Stimulated activated CD4-positive, alpha-beta T cell treated with anti-CD3 and anti-CD28 coated beads, TNF-alpha, amount 100 ng/mL, for 4 hours (primary cell): ENCODE data around the gene TMEM132D.

Source experiments
- DNase-seq, 3 experiments: peaks; one replicate each; pipeline ENCODE4 v3.0.0-alpha.2; 2020; ENCODE audit warnings: low read depth in 3 of 3

TMEM132D gene

GRCh38 chr12:129727100-129727499 is 176.7 kb downstream of the TMEM132D start:
- no peak for DNase-seq

DNA sequence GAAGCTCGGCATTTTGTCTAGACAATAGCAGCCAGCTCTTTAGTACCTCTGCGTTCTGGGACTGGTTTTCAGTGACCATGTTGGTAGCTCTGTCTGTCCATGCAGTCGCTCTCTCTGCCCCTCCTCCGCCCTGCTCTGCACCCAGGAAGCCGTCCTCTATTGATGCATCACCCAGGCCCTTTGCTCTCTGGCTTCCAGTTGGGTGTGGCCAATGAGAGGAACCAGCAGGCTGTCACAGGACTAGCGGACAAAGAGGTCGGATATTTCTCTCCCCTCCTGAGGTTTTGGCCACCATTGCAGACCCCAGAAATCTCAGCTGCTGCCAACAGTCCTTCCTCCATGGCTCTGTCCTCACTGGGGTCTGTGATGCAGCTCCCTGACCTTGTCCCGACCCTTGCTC is 180.6 kb downstream of the TMEM132D start:
- no peak for DNase-seq

GRCh38 chr12:129720618-129721017 is 183.2 kb downstream of the TMEM132D start:
- no peak for DNase-seq

- no peak for DNase-seq
These were observed 184.4 kb downstream of the TMEM132D start for GRCh38 chr12:129719416-129719815.

DNA sequence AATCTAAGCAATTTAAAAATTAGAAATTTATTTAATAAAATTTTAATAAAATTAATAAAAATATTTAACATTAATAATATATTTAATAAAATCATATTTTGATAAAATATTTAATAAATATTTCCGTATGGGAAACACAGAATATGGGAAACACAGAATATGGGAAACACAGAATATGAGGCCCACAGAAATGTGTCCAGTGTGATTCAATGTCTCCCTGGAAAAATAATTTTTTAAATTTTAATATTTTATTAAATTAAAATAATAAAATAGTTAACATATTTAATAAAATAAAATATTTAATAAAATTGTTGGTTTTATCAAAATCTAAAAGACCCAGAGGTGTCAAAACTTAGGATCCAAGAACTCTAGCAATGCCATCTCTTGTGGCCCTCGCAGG is 186.4 kb downstream of the TMEM132D start:
- no peak for DNase-seq

DNA sequence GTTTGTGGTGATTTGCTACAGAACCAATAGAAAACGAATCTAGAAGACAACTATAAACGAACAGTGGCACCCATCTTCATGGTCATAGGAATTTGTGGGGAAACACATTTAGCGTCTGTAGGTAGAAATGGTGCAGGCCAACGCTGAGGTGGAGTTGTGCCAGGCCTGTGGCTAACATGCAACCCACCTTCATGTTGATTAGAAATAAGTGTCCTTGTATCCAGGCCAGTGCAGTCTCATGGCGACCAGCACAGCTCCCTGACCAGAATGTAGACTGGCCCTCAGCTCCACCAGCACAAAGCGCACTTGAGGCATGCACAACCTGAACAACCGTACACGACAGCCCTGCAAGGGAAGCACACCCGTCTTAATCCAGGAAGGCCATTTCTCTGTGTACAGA is 187.0 kb downstream of the TMEM132D start:
- no peak for DNase-seq

- DNase-seq, result no peak
These were observed 197.1 kb downstream of the TMEM132D start for GRCh38 chr12:129706716-129707115.

GRCh38 chr12:129704232-129704830 is 199.5 kb downstream of the TMEM132D start:
- DNase-seq, result no peak

- DNase-seq, result no peak
These were observed 202.2 kb downstream of the TMEM132D start for GRCh38 chr12:129701631-129702101.

DNA sequence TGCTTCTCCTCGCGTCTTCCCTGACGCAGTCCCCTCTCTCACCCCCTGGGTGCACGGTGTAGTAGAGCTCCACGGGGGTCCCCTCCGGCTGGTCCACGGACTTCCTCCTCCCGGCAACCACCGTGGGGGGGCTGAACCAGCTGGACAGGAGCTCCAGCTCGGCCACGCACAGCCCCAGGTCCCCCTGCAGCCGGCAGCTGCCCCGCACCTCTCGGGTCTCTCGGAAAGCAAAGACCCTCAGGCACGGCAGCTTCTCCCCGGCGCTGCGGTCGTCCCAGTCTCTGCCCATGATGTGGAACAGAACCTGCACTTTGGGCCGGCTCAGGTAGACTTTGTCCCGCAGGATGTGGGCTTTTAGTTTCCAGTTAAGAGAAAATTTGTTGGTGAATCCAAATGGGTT is 203.8 kb downstream of the TMEM132D start:
- no peak for DNase-seq

DNA sequence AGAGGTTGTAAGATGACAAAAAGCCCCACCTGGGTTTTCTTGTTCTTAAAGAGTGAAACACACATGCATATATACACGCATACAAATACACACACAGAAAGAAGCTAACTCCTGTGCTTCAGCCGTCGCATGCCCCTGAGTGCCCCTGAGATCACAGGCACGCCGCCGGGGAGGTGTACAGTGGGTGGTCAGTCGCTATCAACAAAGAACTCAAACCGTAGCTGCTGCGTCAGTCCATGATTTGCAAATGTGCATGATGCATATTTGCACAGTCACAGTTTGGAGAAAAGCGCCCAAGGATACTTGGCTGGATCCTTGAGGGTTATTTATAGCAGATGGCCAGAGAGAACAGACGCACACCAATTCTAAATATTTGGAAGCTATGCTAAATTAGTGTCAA is 206.9 kb downstream of the TMEM132D start:
- DNase-seq, result no peak

GRCh38 chr12:129696405-129696804 is 207.4 kb downstream of the TMEM132D start:
- no peak for DNase-seq

DNA sequence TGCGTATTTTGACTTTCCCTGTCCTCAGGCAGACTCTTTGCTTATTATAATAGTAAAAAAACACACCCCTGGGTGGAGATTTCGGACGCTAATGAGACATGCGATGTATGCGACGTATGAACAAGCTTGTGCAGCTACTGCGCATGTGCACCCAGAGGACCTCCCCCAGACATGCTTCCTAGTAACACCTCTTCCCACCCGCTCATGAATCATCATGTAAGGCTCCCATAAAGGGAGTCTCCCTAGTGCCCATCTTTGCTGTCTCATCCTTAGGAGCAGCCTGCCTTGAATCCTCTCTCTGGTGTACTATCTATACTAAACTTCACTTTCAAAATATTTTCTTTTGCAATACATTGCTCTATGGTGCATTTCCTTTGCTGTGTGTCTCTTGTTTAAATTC is 210.1 kb downstream of the TMEM132D start:
- no peak for DNase-seq

DNA sequence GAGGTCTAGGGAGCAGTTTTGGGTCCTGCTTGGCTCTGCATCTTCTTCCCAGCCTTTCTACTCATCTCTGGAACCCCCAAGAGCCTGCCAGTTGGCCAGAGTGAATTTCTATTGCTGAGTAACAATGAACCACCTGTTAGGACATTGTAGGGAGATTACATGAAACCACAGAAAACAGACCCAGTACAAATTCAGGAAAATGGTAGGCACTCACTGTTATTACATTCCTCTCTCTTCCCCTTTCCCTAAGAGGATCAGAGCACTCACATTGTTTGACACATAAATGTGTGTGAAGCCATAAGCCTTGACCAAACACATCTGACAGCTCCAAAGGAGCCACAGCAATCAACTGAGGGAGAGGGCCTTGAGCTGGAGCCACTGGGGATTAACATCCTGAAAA is 216.1 kb downstream of the TMEM132D start:
- DNase-seq, result no peak

- no peak for DNase-seq
These were observed 222.0 kb downstream of the TMEM132D start for GRCh38 chr12:129681830-129682229.

GRCh38 chr12:129681151-129681550 is 222.7 kb downstream of the TMEM132D start:
- no peak for DNase-seq

DNA sequence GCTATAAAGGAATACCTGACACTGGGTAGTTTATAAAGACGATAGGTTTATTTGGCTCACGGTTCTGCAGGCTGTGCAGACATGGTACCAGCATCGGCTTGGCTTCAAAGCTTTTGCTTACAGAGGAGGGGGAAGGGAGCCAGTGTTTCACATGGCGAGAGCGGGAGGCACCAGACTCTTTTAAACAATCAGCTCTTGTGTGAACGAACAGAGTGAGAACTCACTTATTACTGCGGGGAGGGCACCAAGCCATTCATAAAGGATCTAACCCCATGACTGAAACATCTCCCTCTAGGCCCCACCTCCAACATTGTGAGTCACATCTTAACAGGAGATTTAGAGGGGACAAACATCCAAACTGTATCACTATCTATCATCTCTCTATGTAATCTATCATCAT is 227.4 kb downstream of the TMEM132D start:
- DNase-seq, result no peak

- DNase-seq, result no peak
These were observed 227.9 kb downstream of the TMEM132D start for GRCh38 chr12:129675947-129676346.

- no peak for DNase-seq
These were observed 228.3 kb downstream of the TMEM132D start for GRCh38 chr12:129675496-129675895.

DNA sequence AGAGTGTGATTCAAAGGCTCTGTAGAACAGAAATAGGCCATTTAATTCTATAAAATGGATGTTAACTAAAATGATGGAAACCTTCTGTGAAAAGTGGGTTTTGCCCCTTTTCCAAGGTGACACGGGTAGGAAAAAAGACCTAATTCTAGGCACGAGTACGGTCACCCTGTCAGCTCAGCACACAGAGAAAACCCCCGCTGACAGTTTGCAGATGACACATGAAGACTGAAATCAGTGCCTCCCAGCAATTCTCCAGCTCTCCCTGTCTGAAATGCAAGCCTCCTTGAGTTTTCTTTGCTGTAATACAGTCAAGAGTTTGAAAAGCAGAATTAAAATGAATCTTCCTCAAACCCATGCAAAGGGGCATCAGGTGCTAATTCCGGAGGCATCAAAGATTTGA is 230.0 kb downstream of the TMEM132D start:
- DNase-seq, result no peak

GRCh38 chr12:129672110-129672509 is 231.7 kb downstream of the TMEM132D start:
- no peak for DNase-seq

GRCh38 chr12:129670256-129670920 is 233.4 kb downstream of the TMEM132D start:
- DNase-seq, result no peak

- no peak for DNase-seq
These were observed 238.4 kb downstream of the TMEM132D start for GRCh38 chr12:129665414-129665813.

GRCh38 chr12:129662234-129662633 is 241.6 kb downstream of the TMEM132D start:
- DNase-seq, result no peak
